H1 (cell line): ENCODE results near the gene ZNF112. TPM values are rescaled to one million over a fixed set of nuclear protein-coding genes. Genes with fewer than 3 reads are reported as not detected.

Experiments
- ATF2 ChIP-seq: IDR thresholded peaks from 2 replicates; pipeline ENCODE4 v1.6.1; 2012; ENCODE audit warnings: low read length, inconsistent platforms
- CTCF ChIP-seq, 3 experiments: IDR thresholded peaks; 1 replicate in 2 of 3; 2 replicates in 1 of 3; pipeline versions ENCODE4 v1.5.1 to v1.6.1; 2011; ENCODE audit warnings: low read length in 3 of 3, mild to moderate bottlenecking in 3 of 3, inconsistent platforms in 2 of 3, low read depth in 1 of 3, moderate library complexity in 1 of 3; ENCODE audit not compliant: insufficient read depth in 1 of 3; ENCODE audit errors: control extremely low read depth in 1 of 3
- MAFK ChIP-seq: IDR thresholded peaks from 2 replicates; pipeline ENCODE4 v1.6.1; 2012; ENCODE audit warnings: low read depth, mild to moderate bottlenecking, improper control_type of control experiment, low read length
- POLR2AphosphoS5 ChIP-seq: IDR thresholded peaks from 2 replicates; pipeline ENCODE4 v1.6.1; 2011; ENCODE audit warnings: low read depth, low read length
- POU5F1 ChIP-seq: IDR thresholded peaks from 2 replicates; pipeline ENCODE4 v1.6.1; 2011; ENCODE audit warnings: low read depth, mild to moderate bottlenecking, low read length, moderate library complexity
- RXRA ChIP-seq: IDR thresholded peaks from 2 replicates; pipeline ENCODE4 v1.6.1; 2011; ENCODE audit warnings: low read depth, mild to moderate bottlenecking, low read length, moderate library complexity; ENCODE audit not compliant: insufficient read depth
- SUZ12 ChIP-seq: fragments of 200-600 bp; sonication (generic); IDR thresholded peaks from 2 replicates; pipeline ENCODE4 v1.6.1; 2012; ENCODE audit warnings: mild to moderate bottlenecking, inconsistent platforms, low read length, moderate library complexity, mixed read lengths
- polyA plus RNA-seq, 7 experiments: library from polyadenylated mRNA; depleted of rRNA in 3 of 7; stranded (reverse) in 5 of 7; unstranded in 2 of 7; fragments of >200 nt in 5 of 7; fragments of 200-250 nt in 2 of 7; gene quantifications; 1 replicate in 5 of 7; 2 replicates in 1 of 7; 4 replicates in 1 of 7; pipeline versions ENCODE4 v1.2.1 to v1.2.3, GENCODE V29; 2011 to 2013; ENCODE audit warnings: missing spikeins in 2 of 7, mixed read lengths in 2 of 7
- total RNA-seq: library from RNA; stranded (reverse); fragmentation: NEBNext Ultra II Directional; extraction: Animal tissue kit (Norgen Biotek cat#: 25700); gene quantifications from 2 replicates; pipeline ENCODE4 v1.2.1, GENCODE V29; 2021

ZNF112 gene
- total and polyA plus RNA-seq, 2 of the 8 experiments (the other 6 are each of a cell fraction or from before 2014, with no cell fraction given): 0.70 to 2.8 TPM

DNA sequence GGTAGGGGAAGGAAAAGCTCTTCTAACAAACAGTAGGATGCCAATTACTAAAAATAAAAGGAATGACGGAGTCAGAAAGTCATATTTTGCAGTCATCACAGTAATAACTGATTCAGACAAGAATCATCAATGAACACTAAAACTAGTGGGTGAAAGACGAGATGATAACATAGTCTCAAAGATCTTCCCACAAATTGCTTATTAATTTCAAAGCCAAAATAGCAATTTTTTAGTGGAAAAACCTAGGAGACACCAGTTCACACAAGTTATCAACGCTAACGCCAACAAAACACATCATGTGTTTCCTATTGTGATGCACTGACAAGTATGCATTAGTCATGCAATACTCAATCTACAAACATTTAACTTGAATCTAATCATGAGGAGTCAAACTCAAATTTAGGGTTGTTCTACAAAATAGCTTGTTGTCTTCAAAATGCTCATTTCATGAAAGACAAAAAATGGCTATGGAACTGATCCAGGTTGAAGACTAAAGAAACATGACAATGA, 78.2 kb downstream of the ZNF112 start (continued):
- TF ChIP-seq SUZ12 (no peak), POU5F1 (no peak), RXRA (no peak), POLR2AphosphoS5 (no peak), ATF2 (no peak), MAFK (no peak), CTCF (IDR thresholded peaks at IDR 0.05; ENCODE audit: control extremely low read depth in 1 of 3, insufficient read depth in 1 of 3, low read depth in 1 of 3, low read length in 3 of 3) (no peak)
